Astrocyte (in vitro differentiated cells and primary cell): ENCODE results near the gene NTM. TPM values are rescaled to one million over a fixed set of nuclear protein-coding genes. Genes with fewer than 3 reads are reported as not detected.

Experiments
- DNase-seq: peaks from one replicate; pipeline ENCODE4 v3.0.0-alpha.2; 2010; ENCODE audit warnings: low read depth
- FAIRE-seq: peaks from 2 replicates; lab custom pipeline; 2011; peaks lifted over from hg19 to GRCh38; lab: Jason Lieb, UNC
- H2AFZ ChIP-seq: 2 replicates; pipeline ENCODE4 v1.6.0; 2012; ENCODE audit warnings: low read depth, low read length, inconsistent platforms
- H3K27ac ChIP-seq: 2 replicates; pipeline ENCODE4 v1.5.1; 2011; ENCODE audit warnings: low read depth, low read length, inconsistent platforms
- H3K27me3 ChIP-seq: 2 replicates; pipeline ENCODE4 v1.6.0; 2011; ENCODE audit warnings: low read length, inconsistent platforms; ENCODE audit not compliant: insufficient read depth
- H3K36me3 ChIP-seq: 2 replicates; pipeline ENCODE4 v1.5.1; 2011; ENCODE audit warnings: low read length, inconsistent platforms; ENCODE audit not compliant: insufficient read depth
- H3K4me1 ChIP-seq: 2 replicates; pipeline ENCODE4 v1.5.1; 2011; ENCODE audit warnings: low read length, inconsistent platforms; ENCODE audit not compliant: insufficient read depth
- H3K4me2 ChIP-seq: 2 replicates; pipeline ENCODE4 v1.6.0; 2012; ENCODE audit warnings: low read length, inconsistent platforms
- H3K4me3 ChIP-seq: 2 replicates; pipeline ENCODE4 v1.5.1; 2011; ENCODE audit warnings: low read depth, mild to moderate bottlenecking, low read length, inconsistent platforms; ENCODE audit not compliant: insufficient read depth
- H3K79me2 ChIP-seq: 2 replicates; pipeline ENCODE4 v1.6.0; 2012; ENCODE audit warnings: mild to moderate bottlenecking, low read length, inconsistent platforms; ENCODE audit not compliant: insufficient read depth
- H3K9ac ChIP-seq: 2 replicates; pipeline ENCODE4 v1.6.0; 2012; ENCODE audit warnings: mild to moderate bottlenecking, low read length, inconsistent platforms
- H3K9me3 ChIP-seq: 2 replicates; pipeline ENCODE4 v1.5.1; 2012; ENCODE audit warnings: low read depth, mild to moderate bottlenecking, low read length, inconsistent platforms; ENCODE audit not compliant: insufficient read depth
- H4K20me1 ChIP-seq: 2 replicates; pipeline ENCODE4 v1.6.0; 2012; ENCODE audit warnings: low read length, inconsistent platforms; ENCODE audit not compliant: insufficient read depth
- H3K27ac Mint-ChIP-seq: one replicate; pipeline ENCODE4 v1.8.0; 2021; ENCODE audit warnings: mild to moderate bottlenecking, mixed read lengths; ENCODE audit not compliant: unreplicated experiment
- H3K27me3 Mint-ChIP-seq: one replicate; pipeline ENCODE4 v1.8.0; 2021; ENCODE audit warnings: low read depth, mixed read lengths; ENCODE audit not compliant: unreplicated experiment
- H3K36me3 Mint-ChIP-seq: one replicate; pipeline ENCODE4 v1.8.0; 2021; ENCODE audit warnings: low read depth, mixed read lengths; ENCODE audit not compliant: unreplicated experiment
- H3K4me1 Mint-ChIP-seq: one replicate; pipeline ENCODE4 v1.8.0; 2021; ENCODE audit warnings: low read depth, mixed read lengths; ENCODE audit not compliant: unreplicated experiment
- H3K4me3 Mint-ChIP-seq: one replicate; pipeline ENCODE4 v1.8.0; 2021; ENCODE audit warnings: mild to moderate bottlenecking, moderate library complexity, mixed read lengths; ENCODE audit not compliant: unreplicated experiment
- H3K9me3 Mint-ChIP-seq: one replicate; pipeline ENCODE4 v1.8.0; 2021; ENCODE audit warnings: mild to moderate bottlenecking, mixed read lengths; ENCODE audit not compliant: unreplicated experiment
- CTCF ChIP-seq: IDR thresholded peaks from 2 replicates; pipeline ENCODE4 v1.5.1; 2011; ENCODE audit warnings: low read depth, mild to moderate bottlenecking, inconsistent platforms, low read length, moderate library complexity; ENCODE audit not compliant: insufficient read depth
- EZH2 ChIP-seq: IDR thresholded peaks from 2 replicates; pipeline ENCODE4 v1.6.1; 2012; ENCODE audit warnings: mild to moderate bottlenecking, low read length, inconsistent platforms; ENCODE audit not compliant: insufficient read depth
- total RNA-seq: library from RNA; stranded (reverse); gene quantifications from 2 replicates; pipeline ENCODE4 v1.2.1, GENCODE V29; 2021

Gene NTM
- total RNA-seq, 1 donor from 2014 or later = 98.2 TPM

- Mint-ChIP-seq H3K27ac (peak overlapping the region; percentile 5), H3K9me3 (no peaks in the 10 kb centered on the region), H3K27me3 (no peaks in the 10 kb centered on the region), H3K4me1 (peaks cover 55% of the 10 kb centered on the region), H3K4me3 (no peak overlapping the region), H3K36me3 (peaks cover 4% of the 10 kb centered on the region)
- Histone ChIP-seq H3K9ac (peak overlapping the region; percentile 24), H3K4me2 (peak overlapping the region; percentile 16), H2AFZ (no peak overlapping the region), H3K79me2 (peaks cover 86% of the 10 kb centered on the region), H3K4me1 (peaks cover 40% of the 10 kb centered on the region), H3K4me3 (no peak overlapping the region), H3K36me3 (no peaks in the 10 kb centered on the region), H4K20me1 (no peaks in the 10 kb centered on the region), H3K27me3 (no peaks in the 10 kb centered on the region), H3K27ac (peak overlapping the region; percentile 45), H3K9me3 (no peaks in the 10 kb centered on the region)
- no peak for DNase-seq
- peak; percentile 71 for FAIRE-seq
- no peak for TF ChIP-seq EZH2
- TF ChIP-seq CTCF = no peak
Observed at GRCh38 chr11:132037467-132037862, 667.0 kb downstream of the NTM start.

- Histone ChIP-seq H3K79me2 (peaks cover 87% of the 10 kb centered on the region), H3K9ac (no peak overlapping the region), H3K27ac (no peak overlapping the region), H2AFZ (no peak overlapping the region), H3K4me1 (peaks cover 38% of the 10 kb centered on the region), H3K36me3 (no peaks in the 10 kb centered on the region), H4K20me1 (no peaks in the 10 kb centered on the region), H3K4me2 (peak overlapping the region; percentile 1), H3K9me3 (no peaks in the 10 kb centered on the region), H3K4me3 (no peak overlapping the region), H3K27me3 (no peaks in the 10 kb centered on the region)
- Mint-ChIP-seq H3K36me3 (peaks cover 4% of the 10 kb centered on the region), H3K4me1 (peaks cover 51% of the 10 kb centered on the region), H3K9me3 (no peaks in the 10 kb centered on the region), H3K4me3 (no peak overlapping the region), H3K27ac (no peak overlapping the region), H3K27me3 (no peaks in the 10 kb centered on the region)
- FAIRE-seq (no peak), DNase-seq (no peak)
- TF ChIP-seq CTCF (no peak), EZH2 (no peak)
Observed at GRCh38 chr11:132037956-132038355, 667.5 kb downstream of the NTM start.

- H3K4me3 ChIP-seq = no peak overlapping the region
- H3K4me1 ChIP-seq = peaks cover 27% of the 10 kb centered on the region
- no peak overlapping the region for H3K27ac ChIP-seq
- H3K9ac ChIP-seq = no peak overlapping the region
- DNase-seq = no peak
- Mint-ChIP-seq H3K9me3 (no peaks in the 10 kb centered on the region), H3K27ac (peak overlapping the region; percentile 74), H3K4me1 (peaks cover 44% of the 10 kb centered on the region), H3K4me3 (no peak overlapping the region), H3K36me3 (peaks cover 8% of the 10 kb centered on the region), H3K27me3 (no peaks in the 10 kb centered on the region)
- H2AFZ ChIP-seq = no peak overlapping the region
- no peaks in the 10 kb centered on the region for H3K9me3 ChIP-seq
- FAIRE-seq = no peak
- no peaks in the 10 kb centered on the region for H3K27me3 ChIP-seq
- H3K79me2 ChIP-seq = peaks cover 90% of the 10 kb centered on the region
- no peaks in the 10 kb centered on the region for H4K20me1 ChIP-seq
- no peaks in the 10 kb centered on the region for H3K36me3 ChIP-seq
- no peak overlapping the region for H3K4me2 ChIP-seq
- TF ChIP-seq CTCF (no peak), EZH2 (no peak)
Observed at GRCh38 chr11:132039521-132039920, 669.1 kb downstream of the NTM start.
